ENCODE data around the gene TMEM109. TPM values are rescaled to one million over a fixed set of nuclear protein-coding genes. Genes with fewer than 3 reads are reported as not detected.
A peak's percentile ranks its signal among the peaks of the same experiment; 100 is the strongest.

TMEM109 gene
- total and polyA plus RNA-seq, 9 of the 15 experiments (the other 6 are each of a cell fraction or from before 2014, with no cell fraction given) = 9.2 to 71.3 (median 30.5) TPM

DNA sequence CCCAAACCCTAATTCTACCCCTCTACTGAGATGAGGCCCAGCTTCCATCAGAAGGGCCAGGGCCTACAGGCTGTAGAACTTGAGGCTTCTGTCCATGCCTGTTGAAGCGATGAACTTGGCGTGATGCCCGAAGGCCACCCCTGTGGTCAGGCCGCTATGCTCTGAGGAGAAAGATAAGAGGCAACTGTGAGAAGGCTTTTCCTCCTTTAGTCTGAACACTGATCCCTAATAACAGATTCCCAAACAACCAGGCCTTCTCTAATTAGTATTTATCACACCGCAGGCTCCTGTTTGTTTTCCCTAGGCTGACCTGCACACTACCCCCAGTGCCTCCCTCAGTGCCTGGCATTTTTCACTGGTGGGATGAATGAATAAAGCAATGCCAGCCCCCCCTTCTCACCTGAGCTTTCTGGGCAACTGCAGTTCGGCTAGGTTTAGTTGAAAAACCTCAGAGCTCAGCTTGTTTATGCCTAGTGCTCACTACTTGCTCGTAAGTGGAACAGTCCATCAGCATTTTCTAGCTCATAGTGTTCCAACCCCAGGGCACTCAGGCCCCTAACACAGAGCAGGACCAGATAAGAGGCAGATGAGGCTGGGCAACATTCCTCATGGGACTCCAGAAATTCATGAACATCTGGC is 22.7 kb upstream of the TMEM109 start (continued):
- TF ChIP-seq, protein P1, sequence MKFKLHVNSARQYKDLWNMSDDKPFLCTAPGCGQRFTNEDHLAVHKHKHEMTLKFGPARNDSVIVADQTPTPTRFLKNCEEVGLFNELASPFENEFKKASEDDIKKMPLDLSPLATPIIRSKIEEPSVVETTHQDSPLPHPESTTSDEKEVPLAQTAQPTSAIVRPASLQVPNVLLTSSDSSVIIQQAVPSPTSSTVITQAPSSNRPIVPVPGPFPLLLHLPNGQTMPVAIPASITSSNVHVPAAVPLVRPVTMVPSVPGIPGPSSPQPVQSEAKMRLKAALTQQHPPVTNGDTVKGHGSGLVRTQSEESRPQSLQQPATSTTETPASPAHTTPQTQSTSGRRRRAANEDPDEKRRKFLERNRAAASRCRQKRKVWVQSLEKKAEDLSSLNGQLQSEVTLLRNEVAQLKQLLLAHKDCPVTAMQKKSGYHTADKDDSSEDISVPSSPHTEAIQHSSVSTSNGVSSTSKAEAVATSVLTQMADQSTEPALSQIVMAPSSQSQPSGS (CRISPR knock-in tag; IDR thresholded peaks at IDR 0.05) = no peak
- TF ChIP-seq, protein P2, sequence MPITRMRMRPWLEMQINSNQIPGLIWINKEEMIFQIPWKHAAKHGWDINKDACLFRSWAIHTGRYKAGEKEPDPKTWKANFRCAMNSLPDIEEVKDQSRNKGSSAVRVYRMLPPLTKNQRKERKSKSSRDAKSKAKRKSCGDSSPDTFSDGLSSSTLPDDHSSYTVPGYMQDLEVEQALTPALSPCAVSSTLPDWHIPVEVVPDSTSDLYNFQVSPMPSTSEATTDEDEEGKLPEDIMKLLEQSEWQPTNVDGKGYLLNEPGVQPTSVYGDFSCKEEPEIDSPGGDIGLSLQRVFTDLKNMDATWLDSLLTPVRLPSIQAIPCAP (CRISPR knock-in tag; IDR thresholded peaks at IDR 0.05; ENCODE audit: borderline replicate concordance) = no peak
- TF ChIP-seq, protein P3, sequence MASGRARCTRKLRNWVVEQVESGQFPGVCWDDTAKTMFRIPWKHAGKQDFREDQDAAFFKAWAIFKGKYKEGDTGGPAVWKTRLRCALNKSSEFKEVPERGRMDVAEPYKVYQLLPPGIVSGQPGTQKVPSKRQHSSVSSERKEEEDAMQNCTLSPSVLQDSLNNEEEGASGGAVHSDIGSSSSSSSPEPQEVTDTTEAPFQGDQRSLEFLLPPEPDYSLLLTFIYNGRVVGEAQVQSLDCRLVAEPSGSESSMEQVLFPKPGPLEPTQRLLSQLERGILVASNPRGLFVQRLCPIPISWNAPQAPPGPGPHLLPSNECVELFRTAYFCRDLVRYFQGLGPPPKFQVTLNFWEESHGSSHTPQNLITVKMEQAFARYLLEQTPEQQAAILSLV (tag; IDR thresholded peaks at IDR 0.05) = no peak
- TF ChIP-seq, protein P4, sequence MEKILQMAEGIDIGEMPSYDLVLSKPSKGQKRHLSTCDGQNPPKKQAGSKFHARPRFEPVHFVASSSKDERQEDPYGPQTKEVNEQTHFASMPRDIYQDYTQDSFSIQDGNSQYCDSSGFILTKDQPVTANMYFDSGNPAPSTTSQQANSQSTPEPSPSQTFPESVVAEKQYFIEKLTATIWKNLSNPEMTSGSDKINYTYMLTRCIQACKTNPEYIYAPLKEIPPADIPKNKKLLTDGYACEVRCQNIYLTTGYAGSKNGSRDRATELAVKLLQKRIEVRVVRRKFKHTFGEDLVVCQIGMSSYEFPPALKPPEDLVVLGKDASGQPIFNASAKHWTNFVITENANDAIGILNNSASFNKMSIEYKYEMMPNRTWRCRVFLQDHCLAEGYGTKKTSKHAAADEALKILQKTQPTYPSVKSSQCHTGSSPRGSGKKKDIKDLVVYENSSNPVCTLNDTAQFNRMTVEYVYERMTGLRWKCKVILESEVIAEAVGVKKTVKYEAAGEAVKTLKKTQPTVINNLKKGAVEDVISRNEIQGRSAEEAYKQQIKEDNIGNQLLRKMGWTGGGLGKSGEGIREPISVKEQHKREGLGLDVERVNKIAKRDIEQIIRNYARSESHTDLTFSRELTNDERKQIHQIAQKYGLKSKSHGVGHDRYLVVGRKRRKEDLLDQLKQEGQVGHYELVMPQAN (IDR thresholded peaks at IDR 0.05; ENCODE audit: borderline replicate concordance) = no peak
- TF ChIP-seq MAFK (IDR thresholded peaks at IDR 0.05; ENCODE audit: low read length) (no peak), ZNF589 (CRISPR knock-in tag; IDR thresholded peaks at IDR 0.05; ENCODE audit: low read depth) (0 out of 2 replicates have a peak, but pooled peaks have one; percentile 44), CSDE1 (IDR thresholded peaks at IDR 0.05) (no peak), RCOR1 (IDR thresholded peaks at IDR 0.05; ENCODE audit: borderline replicate concordance in 1 of 2, low read depth in 2 of 2, low read length in 2 of 2) (peak in 1 of 2 experiments; percentile 96; a peak in 3 of 4 replicates), RFX1 (IDR thresholded peaks at IDR 0.05) (no peak), SP2 (IDR thresholded peaks at IDR 0.05; ENCODE audit: extremely low read depth, low read depth, low read length, poor library complexity, severe bottlenecking) (no peak), TRIM24 (IDR thresholded peaks at IDR 0.05) (no peak), PHB (CRISPR knock-in tag; IDR thresholded peaks at IDR 0.05) (no peak), PCBP1 (IDR thresholded peaks at IDR 0.05; ENCODE audit: low read depth, low read length, poor library complexity, severe bottlenecking) (no peak), NFIX (CRISPR knock-in tag; IDR thresholded peaks at IDR 0.05; ENCODE audit: low read depth) (peak; percentile 42; the same call in 1 of the 2 replicates), TEAD1 (CRISPR knock-in tag; IDR thresholded peaks at IDR 0.05) (peak in 1 of 2 experiments; percentile 79; a peak in 3 of 4 replicates)
- TF ChIP-seq, protein P5, sequence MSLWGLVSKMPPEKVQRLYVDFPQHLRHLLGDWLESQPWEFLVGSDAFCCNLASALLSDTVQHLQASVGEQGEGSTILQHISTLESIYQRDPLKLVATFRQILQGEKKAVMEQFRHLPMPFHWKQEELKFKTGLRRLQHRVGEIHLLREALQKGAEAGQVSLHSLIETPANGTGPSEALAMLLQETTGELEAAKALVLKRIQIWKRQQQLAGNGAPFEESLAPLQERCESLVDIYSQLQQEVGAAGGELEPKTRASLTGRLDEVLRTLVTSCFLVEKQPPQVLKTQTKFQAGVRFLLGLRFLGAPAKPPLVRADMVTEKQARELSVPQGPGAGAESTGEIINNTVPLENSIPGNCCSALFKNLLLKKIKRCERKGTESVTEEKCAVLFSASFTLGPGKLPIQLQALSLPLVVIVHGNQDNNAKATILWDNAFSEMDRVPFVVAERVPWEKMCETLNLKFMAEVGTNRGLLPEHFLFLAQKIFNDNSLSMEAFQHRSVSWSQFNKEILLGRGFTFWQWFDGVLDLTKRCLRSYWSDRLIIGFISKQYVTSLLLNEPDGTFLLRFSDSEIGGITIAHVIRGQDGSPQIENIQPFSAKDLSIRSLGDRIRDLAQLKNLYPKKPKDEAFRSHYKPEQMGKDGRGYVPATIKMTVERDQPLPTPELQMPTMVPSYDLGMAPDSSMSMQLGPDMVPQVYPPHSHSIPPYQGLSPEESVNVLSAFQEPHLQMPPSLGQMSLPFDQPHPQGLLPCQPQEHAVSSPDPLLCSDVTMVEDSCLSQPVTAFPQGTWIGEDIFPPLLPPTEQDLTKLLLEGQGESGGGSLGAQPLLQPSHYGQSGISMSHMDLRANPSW (CRISPR knock-in tag; IDR thresholded peaks at IDR 0.05) = no peak
- TF ChIP-seq, protein P6, sequence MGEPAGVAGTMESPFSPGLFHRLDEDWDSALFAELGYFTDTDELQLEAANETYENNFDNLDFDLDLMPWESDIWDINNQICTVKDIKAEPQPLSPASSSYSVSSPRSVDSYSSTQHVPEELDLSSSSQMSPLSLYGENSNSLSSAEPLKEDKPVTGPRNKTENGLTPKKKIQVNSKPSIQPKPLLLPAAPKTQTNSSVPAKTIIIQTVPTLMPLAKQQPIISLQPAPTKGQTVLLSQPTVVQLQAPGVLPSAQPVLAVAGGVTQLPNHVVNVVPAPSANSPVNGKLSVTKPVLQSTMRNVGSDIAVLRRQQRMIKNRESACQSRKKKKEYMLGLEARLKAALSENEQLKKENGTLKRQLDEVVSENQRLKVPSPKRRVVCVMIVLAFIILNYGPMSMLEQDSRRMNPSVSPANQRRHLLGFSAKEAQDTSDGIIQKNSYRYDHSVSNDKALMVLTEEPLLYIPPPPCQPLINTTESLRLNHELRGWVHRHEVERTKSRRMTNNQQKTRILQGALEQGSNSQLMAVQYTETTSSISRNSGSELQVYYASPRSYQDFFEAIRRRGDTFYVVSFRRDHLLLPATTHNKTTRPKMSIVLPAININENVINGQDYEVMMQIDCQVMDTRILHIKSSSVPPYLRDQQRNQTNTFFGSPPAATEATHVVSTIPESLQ (CRISPR knock-in tag; IDR thresholded peaks at IDR 0.05) = 0 out of 2 replicates have a peak, but pooled peaks have one; percentile 53

Measured in K562 (cell line).